Measurements from ENCODE around the gene LDB1. TPM values are rescaled to one million over a fixed set of nuclear protein-coding genes. Genes with fewer than 3 reads are reported as not detected.

LDB1 gene
- total and polyA plus RNA-seq, 2 of the 13 experiments (the other 11 are each of a cell fraction or from before 2014, with no cell fraction given) = 17.2 to 45.5 TPM

- TF ChIP-seq ZNF431 (CRISPR knock-in tag; IDR thresholded peaks at IDR 0.05; ENCODE audit: borderline replicate concordance, low read depth) = no peak
- TF ChIP-seq ZNF326 (CRISPR knock-in tag; IDR thresholded peaks at IDR 0.05; ENCODE audit: borderline replicate concordance) = no peak
- no peak for TF ChIP-seq ZNF577 (CRISPR knock-in tag; IDR thresholded peaks at IDR 0.05; ENCODE audit: borderline replicate concordance, low read depth)
- TF ChIP-seq ZMYM2 (CRISPR knock-in tag; IDR thresholded peaks at IDR 0.05) = no peak
- TF ChIP-seq NFYB (CRISPR knock-in tag; IDR thresholded peaks at IDR 0.05) = no peak
- peak; percentile 59; the same call in 1 of the 2 replicates for TF ChIP-seq ZNF878 (CRISPR knock-in tag; IDR thresholded peaks at IDR 0.05)
- no peak for TF ChIP-seq AKNA (CRISPR knock-in tag; IDR thresholded peaks at IDR 0.05; ENCODE audit: borderline replicate concordance)
- no peak for TF ChIP-seq MAFK (conservative IDR thresholded peaks at IDR 0.05 in 1 of 2, IDR thresholded peaks at IDR 0.05 in 1 of 2; ENCODE audit: low read length in 2 of 2)
- TF ChIP-seq ZNF891 (CRISPR knock-in tag; IDR thresholded peaks at IDR 0.05) = no peak
- TF ChIP-seq ZFY (CRISPR knock-in tag; IDR thresholded peaks at IDR 0.05) = no peak
- no peak for TF ChIP-seq KIAA2018 (CRISPR knock-in tag; IDR thresholded peaks at IDR 0.05; ENCODE audit: borderline replicate concordance)
- TF ChIP-seq SOX5 (CRISPR knock-in tag; IDR thresholded peaks at IDR 0.05; ENCODE audit: borderline replicate concordance) = peak; percentile 37; the same call in 1 of the 2 replicates
- no peak for TF ChIP-seq HOXA7 (CRISPR knock-in tag; IDR thresholded peaks at IDR 0.05)
- TF ChIP-seq KDM4B (CRISPR knock-in tag; IDR thresholded peaks at IDR 0.05) = no peak; the same call in 1 of the 2 replicates
- 0 out of 2 replicates have a peak, but pooled peaks have one; percentile 38 for TF ChIP-seq DMAP1 (CRISPR knock-in tag; IDR thresholded peaks at IDR 0.05)
Measured at GRCh38 chr10:102117391-102118159, 2.6 kb downstream of the LDB1 start (continued).
